DMS153 treated with DMSO at 0.1 percent for 48 hours (cell line): ENCODE data around the gene FCN2.

Experiments used
- DNase-seq: peaks from one replicate; lab custom pipeline; 2025; ENCODE audit not compliant: unreplicated experiment; lab: John Stamatoyannopoulos, UW

The FCN2 gene

GRCh38 chr9:134868751-134869553 is 11.7 kb upstream of the FCN2 start:
- DNase-seq: no peak

- no peak for DNase-seq
Measured at GRCh38 chr9:134869554-134870300, 10.9 kb upstream of the FCN2 start.

GRCh38 chr9:134870301-134870694 is 10.3 kb upstream of the FCN2 start:
- no peak for DNase-seq

- no peak for DNase-seq
Measured at GRCh38 chr9:134870746-134871662, 9.6 kb upstream of the FCN2 start.

GRCh38 chr9:134871697-134872340 is 8.8 kb upstream of the FCN2 start:
- no peak for DNase-seq

- DNase-seq: no peak
Measured at GRCh38 chr9:134872482-134873231, 8.0 kb upstream of the FCN2 start.

- no peak for DNase-seq
Measured at GRCh38 chr9:134875371-134875770, 5.2 kb upstream of the FCN2 start.

- no peak for DNase-seq
Measured at GRCh38 chr9:134877541-134877940, 3.1 kb upstream of the FCN2 start.

- no peak for DNase-seq
Measured at GRCh38 chr9:134879664-134880483, 736 bp upstream of the FCN2 start.

- no peak for DNase-seq
Measured at GRCh38 chr9:134881313-134881670, 682 bp downstream of the FCN2 start.

- DNase-seq: no peak
Measured at GRCh38 chr9:134882204-134882785, 1.7 kb downstream of the FCN2 start.

- DNase-seq: no peak
Measured at GRCh38 chr9:134883040-134883782, 2.6 kb downstream of the FCN2 start.

GRCh38 chr9:134884492-134884891 is 3.9 kb downstream of the FCN2 start:
- no peak for DNase-seq

- DNase-seq: no peak
Measured at GRCh38 chr9:134885001-134885678, 4.5 kb downstream of the FCN2 start.

GRCh38 chr9:134885679-134886412 is 5.2 kb downstream of the FCN2 start:
- DNase-seq: no peak

- DNase-seq: no peak
Measured at GRCh38 chr9:134886413-134886913, 5.9 kb downstream of the FCN2 start.

GRCh38 chr9:134887219-134887618 is 6.6 kb downstream of the FCN2 start:
- DNase-seq: no peak
